Measurements from ENCODE around the gene THRSP.
"Not testable (repeated sequence)": the region's sequence is repeated elsewhere in the genome, so short reads cannot be mapped to it uniquely, and the experiment has no call there.

DNA sequence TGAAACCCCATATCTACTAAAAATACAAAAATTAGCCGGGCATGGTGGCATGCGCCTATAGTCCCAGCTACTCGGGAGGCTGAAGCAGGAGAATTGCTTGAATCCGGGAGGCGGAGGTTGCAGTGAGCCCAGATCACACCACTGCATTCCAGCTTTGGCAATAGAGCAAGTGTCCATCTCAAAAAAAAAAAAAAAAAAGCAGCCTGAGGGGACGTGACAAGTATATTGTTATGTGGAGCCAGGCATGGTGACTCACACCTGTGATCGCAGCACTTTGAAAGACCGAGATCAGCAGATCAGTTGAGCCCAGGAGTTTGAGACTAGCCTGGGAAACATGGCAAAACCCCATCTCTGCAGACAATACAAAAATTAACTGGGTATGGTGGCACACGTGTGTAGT lies 35.2 kb upstream of the THRSP start:
- TF ChIP-seq, protein P1, sequence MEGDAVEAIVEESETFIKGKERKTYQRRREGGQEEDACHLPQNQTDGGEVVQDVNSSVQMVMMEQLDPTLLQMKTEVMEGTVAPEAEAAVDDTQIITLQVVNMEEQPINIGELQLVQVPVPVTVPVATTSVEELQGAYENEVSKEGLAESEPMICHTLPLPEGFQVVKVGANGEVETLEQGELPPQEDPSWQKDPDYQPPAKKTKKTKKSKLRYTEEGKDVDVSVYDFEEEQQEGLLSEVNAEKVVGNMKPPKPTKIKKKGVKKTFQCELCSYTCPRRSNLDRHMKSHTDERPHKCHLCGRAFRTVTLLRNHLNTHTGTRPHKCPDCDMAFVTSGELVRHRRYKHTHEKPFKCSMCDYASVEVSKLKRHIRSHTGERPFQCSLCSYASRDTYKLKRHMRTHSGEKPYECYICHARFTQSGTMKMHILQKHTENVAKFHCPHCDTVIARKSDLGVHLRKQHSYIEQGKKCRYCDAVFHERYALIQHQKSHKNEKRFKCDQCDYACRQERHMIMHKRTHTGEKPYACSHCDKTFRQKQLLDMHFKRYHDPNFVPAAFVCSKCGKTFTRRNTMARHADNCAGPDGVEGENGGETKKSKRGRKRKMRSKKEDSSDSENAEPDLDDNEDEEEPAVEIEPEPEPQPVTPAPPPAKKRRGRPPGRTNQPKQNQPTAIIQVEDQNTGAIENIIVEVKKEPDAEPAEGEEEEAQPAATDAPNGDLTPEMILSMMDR (IDR thresholded peaks at IDR 0.05; ENCODE audit: insufficient read depth, low read length, poor library complexity, severe bottlenecking) = not testable (repeated sequence)
- TF ChIP-seq EZH2phosphoT487 (conservative IDR thresholded peaks at IDR 0.05; ENCODE audit: low read length) = not testable (repeated sequence)

All from SU-DHL-6 (cell line).